Left ventricle myocardium inferior (tissue), 1 donor: ENCODE measurements around the gene HOPX. TPM values are rescaled to one million over a fixed set of nuclear protein-coding genes. Genes with fewer than 3 reads are reported as not detected.
A peak's percentile ranks its signal among the peaks of the same experiment; 100 is the strongest.
"Not testable (repeated sequence)": the region's sequence is repeated elsewhere in the genome, so short reads cannot be mapped to it uniquely, and the experiment has no call there.

Source experiments
- DNase-seq: peaks from one replicate; pipeline ENCODE4 v3.0.0-alpha.2; 2020
- H3K27ac ChIP-seq: fragments of 200-600 bp; replicated peaks from 2 replicates; pipeline ENCODE4 v1.8.0; 2021
- H3K27me3 ChIP-seq: fragments of 200-600 bp; 2 replicates; pipeline ENCODE4 v1.8.0; 2021; ENCODE audit warnings: low read depth
- H3K36me3 ChIP-seq: fragments of 200-600 bp; 2 replicates; pipeline ENCODE4 v1.8.0; 2021
- H3K4me1 ChIP-seq: fragments of 200-600 bp; 2 replicates; pipeline ENCODE4 v1.8.0; 2021
- H3K4me3 ChIP-seq: fragments of 200-600 bp; 2 replicates; pipeline ENCODE4 v1.8.0; 2021; ENCODE audit warnings: mild to moderate bottlenecking, moderate library complexity
- H3K9me3 ChIP-seq: fragments of 200-600 bp; replicated peaks from 2 replicates; pipeline ENCODE4 v1.8.0; 2021
- CTCF ChIP-seq: fragments of 200-600 bp; IDR thresholded peaks from 2 replicates; pipeline ENCODE4 v1.8.0; 2021; ENCODE audit warnings: antibody characterized with exemption, mild to moderate bottlenecking, borderline replicate concordance
- intact Hi-C: fragments of 100-400 bp; cut with micrococcal nuclease; formaldehyde crosslinking; loops from one replicate; pipeline ENCODE4 v1.11.0; 2022
- total RNA-seq: library from RNA; stranded (reverse); fragmentation: NEBNext Ultra II Directional; extraction: Animal tissue kit (Norgen Biotek cat#: 25700); gene quantifications from one replicate; pipeline ENCODE4 v1.2.1, GENCODE V29; 2021
- donor health status: DM: no; HTN: yes; CAD: no; lungs with severe emphysema.

HOPX gene
- total RNA-seq, 1 donor from 2014 or later, result 21.3 TPM

GRCh38 chr4:56677711-56678110 lies 3.4 kb downstream of the HOPX start:
- no peak for DNase-seq
- Histone ChIP-seq H3K27ac (no peak overlapping the region), H3K4me3 (no peak overlapping the region), H3K4me1 (peaks cover 33% of the 10 kb centered on the region), H3K9me3 (no peaks in the 10 kb centered on the region), H3K36me3 (no peaks in the 10 kb centered on the region), H3K27me3 (no peaks in the 10 kb centered on the region)
- intact Hi-C loops, result no loop called here
- no peak for TF ChIP-seq CTCF

GRCh38 chr4:56674984-56675383 lies 6.1 kb downstream of the HOPX start:
- no peak overlapping the region for H3K27ac ChIP-seq
- H3K27me3 ChIP-seq, result no peaks in the 10 kb centered on the region
- no peak for DNase-seq
- H3K9me3 ChIP-seq, result no peaks in the 10 kb centered on the region
- TF ChIP-seq CTCF, result no peak
- intact Hi-C loops, result no loop called here
- H3K36me3 ChIP-seq, result no peaks in the 10 kb centered on the region
- peaks cover 17% of the 10 kb centered on the region for H3K4me1 ChIP-seq
- no peak overlapping the region for H3K4me3 ChIP-seq

GRCh38 chr4:56671860-56672259 lies 9.2 kb downstream of the HOPX start:
- Histone ChIP-seq H3K36me3 (no peaks in the 10 kb centered on the region), H3K4me3 (no peak overlapping the region), H3K27ac (no peak overlapping the region), H3K9me3 (peaks cover 6% of the 10 kb centered on the region), H3K27me3 (no peaks in the 10 kb centered on the region), H3K4me1 (peaks cover 5% of the 10 kb centered on the region)
- no peak for TF ChIP-seq CTCF
- intact Hi-C loops, result no loop called here
- DNase-seq, result no peak

DNA sequence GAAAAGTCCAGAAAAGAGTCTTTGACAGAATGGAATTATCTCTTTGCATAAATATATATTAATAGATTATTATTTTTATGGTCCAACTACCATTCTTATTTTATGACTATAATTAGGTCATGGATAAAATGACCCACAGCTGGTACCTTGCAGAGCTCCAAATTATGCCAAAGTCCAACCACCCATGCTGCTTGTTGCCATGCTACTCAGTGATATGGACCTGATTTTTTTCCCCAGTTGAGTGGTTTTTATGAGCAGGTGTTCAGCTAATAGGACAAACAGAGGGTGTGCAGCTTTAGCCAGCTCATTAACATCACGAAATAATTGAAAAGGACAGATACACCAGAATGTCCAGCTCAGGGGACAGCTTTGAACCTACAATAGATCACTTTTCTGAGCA lies 9.7 kb downstream of the HOPX start:
- H3K4me1 ChIP-seq, result no peaks in the 10 kb centered on the region
- no peak for DNase-seq
- no peak overlapping the region for H3K27ac ChIP-seq
- no peak for TF ChIP-seq CTCF
- H3K4me3 ChIP-seq, result no peak overlapping the region
- no peaks in the 10 kb centered on the region for H3K27me3 ChIP-seq
- peaks cover 6% of the 10 kb centered on the region for H3K9me3 ChIP-seq
- intact Hi-C loops, result no loop called here
- no peaks in the 10 kb centered on the region for H3K36me3 ChIP-seq

DNA sequence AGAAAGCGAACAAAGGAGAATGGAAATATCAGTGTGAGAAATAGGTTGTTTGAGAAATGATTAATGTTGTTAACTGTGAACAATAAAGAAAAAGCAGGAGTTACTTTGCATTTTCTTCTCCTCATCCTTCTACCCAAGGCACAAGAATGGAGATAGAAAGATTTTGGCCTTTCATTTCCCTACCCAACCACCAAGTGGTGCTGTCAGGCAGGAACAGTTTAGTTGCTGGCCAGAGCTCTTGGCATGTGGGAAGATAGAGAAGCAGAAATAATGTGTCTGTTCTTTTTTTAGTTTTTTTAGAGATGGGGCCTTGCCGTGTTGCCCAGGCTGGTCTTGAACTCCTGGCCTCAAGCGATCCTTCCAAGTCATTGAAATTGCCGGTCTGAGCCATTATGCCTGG lies 12.8 kb downstream of the HOPX start:
- TF ChIP-seq CTCF, result peak; percentile 45
- Histone ChIP-seq H3K27ac (no peak overlapping the region), H3K9me3 (peaks cover 6% of the 10 kb centered on the region), H3K4me1 (peaks cover 2% of the 10 kb centered on the region), H3K36me3 (no peaks in the 10 kb centered on the region), H3K27me3 (no peaks in the 10 kb centered on the region), H3K4me3 (no peak overlapping the region)
- intact Hi-C loops, result no loop called here
- no peak for DNase-seq

DNA sequence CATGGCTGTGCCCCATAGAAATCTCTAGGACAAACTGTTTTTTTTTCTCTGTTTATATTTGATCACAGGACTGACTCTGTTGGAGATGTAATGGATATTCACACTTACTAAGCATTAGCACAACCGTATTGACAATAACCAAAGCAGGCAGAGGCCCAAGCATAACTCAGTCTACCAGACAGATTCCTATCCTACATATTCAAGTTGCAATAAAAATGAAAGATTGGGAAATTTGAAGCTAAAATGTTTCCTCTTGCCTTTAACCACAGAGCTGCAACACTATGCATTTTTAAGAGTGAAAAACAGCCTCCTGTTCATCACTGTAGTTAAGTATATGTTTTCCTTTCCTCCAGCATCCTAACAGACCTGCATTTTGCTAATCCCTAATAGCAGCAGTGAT lies 13.7 kb downstream of the HOPX start:
- H3K9me3 ChIP-seq, DNase-seq, intact Hi-C loops: not testable (repeated sequence)

More for the DNA sequence above, 13.7 kb downstream of the HOPX start:
- not testable (repeated sequence) for H3K27ac ChIP-seq, H3K36me3 ChIP-seq, H3K27me3 ChIP-seq, H3K4me3 ChIP-seq
- peaks cover 10% of the 10 kb centered on the region for H3K4me1 ChIP-seq
